Measurements from ENCODE around the gene CDHR5. TPM values are rescaled to one million over a fixed set of nuclear protein-coding genes. Genes with fewer than 3 reads are reported as not detected.

CDHR5 gene
- total and polyA plus RNA-seq, 5 donors: 0.02 TPM; not detected in 4

- no peaks in the 10 kb centered on the region for H3K9me3 ChIP-seq (ENCODE audit: control insufficient read depth, low read length)
- peak; percentile 0 to 2 for ATAC-seq
- intact Hi-C loops (cut with DNase I): no loop called here
- H3K4me3 ChIP-seq (ENCODE audit: low read length): peak overlapping the region; percentile 77
- peak in 1 of 3 donors; percentile 84 for DNase-seq
- H3K4me1 ChIP-seq (ENCODE audit: control insufficient read depth, insufficient read depth, low read length): no peaks in the 10 kb centered on the region
- 62% methylated on average over 68 of the region's 68 CpGs for whole genome bisulfite sequencing
- H3K27me3 ChIP-seq (ENCODE audit: control insufficient read depth, insufficient read depth): no peaks in the 10 kb centered on the region
- peak overlapping the region; percentile 92 for H3K27ac ChIP-seq (ENCODE audit: low read length)
These were observed 9.9 kb downstream of the CDHR5 start for GRCh38 chr11:614623-615503.

- no peaks in the 10 kb centered on the region for H3K9me3 ChIP-seq (ENCODE audit: control insufficient read depth, low read length)
- H3K4me1 ChIP-seq (ENCODE audit: control insufficient read depth, insufficient read depth, low read length): no peaks in the 10 kb centered on the region
- H3K4me3 ChIP-seq (ENCODE audit: low read length): no peak overlapping the region
- no peak for ATAC-seq
- H3K27me3 ChIP-seq (ENCODE audit: control insufficient read depth, insufficient read depth): no peaks in the 10 kb centered on the region
- DNase-seq: peak in 1 of 3 donors; percentile 70
- H3K27ac ChIP-seq (ENCODE audit: low read length): peak overlapping the region; percentile 6
- intact Hi-C loops (cut with DNase I): no loop called here
- 71% methylated on average over 14 of the region's 14 CpGs for WGBS
These were observed 10.6 kb downstream of the CDHR5 start for GRCh38 chr11:614021-614622.

GRCh38 chr11:613369-613968 is 11.3 kb downstream of the CDHR5 start:
- peak overlapping the region; percentile 6 for H3K27ac ChIP-seq (ENCODE audit: low read length)
- ATAC-seq: peak; percentile 0
- H3K4me3 ChIP-seq (ENCODE audit: low read length): no peak overlapping the region
- H3K27me3 ChIP-seq (ENCODE audit: control insufficient read depth, insufficient read depth): no peaks in the 10 kb centered on the region
- H3K4me1 ChIP-seq (ENCODE audit: control insufficient read depth, insufficient read depth, low read length): no peaks in the 10 kb centered on the region
- no peaks in the 10 kb centered on the region for H3K9me3 ChIP-seq (ENCODE audit: control insufficient read depth, low read length)
- intact Hi-C loops (cut with DNase I): no loop called here
- WGBS: 61% methylated on average over 36 of the region's 36 CpGs
- DNase-seq: peak; percentile 63 to 88 (median 87)

GRCh38 chr11:612961-613300 is 11.8 kb downstream of the CDHR5 start:
- DNase-seq (peak in 1 of 3 donors; percentile 65), ATAC-seq (no peak)
- WGBS: 94% methylated on average over 10 of the region's 10 CpGs
- no peak overlapping the region for H3K27ac ChIP-seq (ENCODE audit: low read length)
- H3K4me1 ChIP-seq (ENCODE audit: control insufficient read depth, insufficient read depth, low read length): no peaks in the 10 kb centered on the region
- no peak overlapping the region for H3K4me3 ChIP-seq (ENCODE audit: low read length)
- intact Hi-C loops (cut with DNase I): no loop called here
- H3K9me3 ChIP-seq (ENCODE audit: control insufficient read depth, low read length): no peaks in the 10 kb centered on the region
- H3K27me3 ChIP-seq (ENCODE audit: control insufficient read depth, insufficient read depth): no peaks in the 10 kb centered on the region

GRCh38 chr11:612201-612960 is 12.4 kb downstream of the CDHR5 start:
- Histone ChIP-seq H3K27me3 (ENCODE audit: control insufficient read depth, insufficient read depth) (no peaks in the 10 kb centered on the region), H3K27ac (ENCODE audit: low read length) (no peak overlapping the region), H3K9me3 (ENCODE audit: control insufficient read depth, low read length) (no peaks in the 10 kb centered on the region), H3K4me3 (ENCODE audit: low read length) (no peak overlapping the region), H3K4me1 (ENCODE audit: control insufficient read depth, insufficient read depth, low read length) (no peaks in the 10 kb centered on the region)
- WGBS: 68% methylated on average over 27 of the region's 27 CpGs
- intact Hi-C loops (cut with DNase I): no loop called here
- no peak for ATAC-seq
- peak in 1 of 3 donors; percentile 68 for DNase-seq

GRCh38 chr11:611001-611996 is 13.5 kb downstream of the CDHR5 start:
- Histone ChIP-seq H3K4me1 (ENCODE audit: control insufficient read depth, insufficient read depth, low read length) (no peaks in the 10 kb centered on the region), H3K27me3 (ENCODE audit: control insufficient read depth, insufficient read depth) (no peaks in the 10 kb centered on the region), H3K9me3 (ENCODE audit: control insufficient read depth, low read length) (no peaks in the 10 kb centered on the region), H3K27ac (ENCODE audit: low read length) (no peak overlapping the region), H3K4me3 (ENCODE audit: low read length) (no peak overlapping the region)
- DNase-seq (peak in 1 of 3 donors; percentile 60), ATAC-seq (no peak)
- intact Hi-C loops (cut with DNase I): no loop called here
- 87% methylated on average over 48 of the region's 49 CpGs for WGBS

GRCh38 chr11:610146-610801 is 14.5 kb downstream of the CDHR5 start:
- Histone ChIP-seq H3K4me3 (ENCODE audit: low read length) (no peak overlapping the region), H3K9me3 (ENCODE audit: control insufficient read depth, low read length) (no peaks in the 10 kb centered on the region), H3K4me1 (ENCODE audit: control insufficient read depth, insufficient read depth, low read length) (peaks cover 2% of the 10 kb centered on the region), H3K27ac (ENCODE audit: low read length) (no peak overlapping the region), H3K27me3 (ENCODE audit: control insufficient read depth, insufficient read depth) (no peaks in the 10 kb centered on the region)
- peak in 2 of 3 donors; percentile 41 to 52 for DNase-seq
- no peak for ATAC-seq
- WGBS: 95% methylated on average over 18 of the region's 18 CpGs
- intact Hi-C loops (cut with DNase I): no loop called here

- H3K4me3 ChIP-seq (ENCODE audit: low read length): no peak overlapping the region
- peaks cover 2% of the 10 kb centered on the region for H3K4me1 ChIP-seq (ENCODE audit: control insufficient read depth, insufficient read depth, low read length)
- H3K27me3 ChIP-seq (ENCODE audit: control insufficient read depth, insufficient read depth): no peaks in the 10 kb centered on the region
- intact Hi-C loops (cut with DNase I): no loop called here
- no peak overlapping the region for H3K27ac ChIP-seq (ENCODE audit: low read length)
- no peaks in the 10 kb centered on the region for H3K9me3 ChIP-seq (ENCODE audit: control insufficient read depth, low read length)
- 95% methylated on average over 28 of the region's 28 CpGs for WGBS
- ATAC-seq: no peak
- DNase-seq: peak in 2 of 3 donors; percentile 55 to 65
These were observed 15.4 kb downstream of the CDHR5 start for GRCh38 chr11:609341-609811.

GRCh38 chr11:608791-609251 is 15.9 kb downstream of the CDHR5 start:
- H3K27ac ChIP-seq (ENCODE audit: low read length): no peak overlapping the region
- 65% methylated on average over 28 of the region's 28 CpGs for WGBS
- intact Hi-C loops (cut with DNase I): no loop called here
- H3K9me3 ChIP-seq (ENCODE audit: control insufficient read depth, low read length): no peaks in the 10 kb centered on the region
- no peaks in the 10 kb centered on the region for H3K27me3 ChIP-seq (ENCODE audit: control insufficient read depth, insufficient read depth)
- DNase-seq (peak in 2 of 3 donors; percentile 81 to 82), ATAC-seq (peak in 1 of 2 donors; percentile 4)
- H3K4me1 ChIP-seq (ENCODE audit: control insufficient read depth, insufficient read depth, low read length): peaks cover 2% of the 10 kb centered on the region
- H3K4me3 ChIP-seq (ENCODE audit: low read length): no peak overlapping the region

Measured in right cardiac atrium (tissue), 5 donors.